ENCODE results near the gene TSPAN14.

The TSPAN14 gene

GRCh38 chr10:80410578-80411145 is 43.4 kb upstream of the TSPAN14 start:
- no peak overlapping the region for H3K9ac ChIP-seq (ENCODE audit: insufficient read length)
- TF ChIP-seq FOXP2 (optimal IDR thresholded peaks at IDR 0.05; ENCODE audit: control extremely low read depth, extremely low read length, insufficient read depth) (no peak), POLR2AphosphoS5 (IDR thresholded peaks at IDR 0.05; ENCODE audit: borderline replicate concordance, low read depth, low read length) (no peak), EZH2 (IDR thresholded peaks at IDR 0.05) (no peak)
- no peaks in the 10 kb centered on the region for H3K36me3 ChIP-seq (ENCODE audit: insufficient read depth, low read length)
- DNase-seq (ENCODE audit: low read depth, low spot score): no peak
- peak overlapping the region; percentile 16; the same call in 1 of the 2 replicates for H3K27ac ChIP-seq
- H3K4me3 ChIP-seq: peak overlapping the region; percentile 81
- no peaks in the 10 kb centered on the region for H3K9me3 ChIP-seq (ENCODE audit: low read depth, low read length)

GRCh38 chr10:80411267-80411668 is 42.8 kb upstream of the TSPAN14 start:
- no peaks in the 10 kb centered on the region for H3K9me3 ChIP-seq (ENCODE audit: low read depth, low read length)
- no peak for DNase-seq (ENCODE audit: low read depth, low spot score)
- H3K36me3 ChIP-seq (ENCODE audit: insufficient read depth, low read length): no peaks in the 10 kb centered on the region

GRCh38 chr10:80411681-80412220 is 42.4 kb upstream of the TSPAN14 start:
- no peak for DNase-seq (ENCODE audit: low read depth, low spot score)
- H3K9me3 ChIP-seq (ENCODE audit: low read depth, low read length): no peaks in the 10 kb centered on the region
- no peak overlapping the region for H3K4me3 ChIP-seq
- no peak overlapping the region for H3K9ac ChIP-seq (ENCODE audit: insufficient read length)
- H3K36me3 ChIP-seq (ENCODE audit: insufficient read depth, low read length): no peaks in the 10 kb centered on the region
- no peak overlapping the region for H3K27ac ChIP-seq
- no peak for TF ChIP-seq POLR2AphosphoS5 (IDR thresholded peaks at IDR 0.05; ENCODE audit: borderline replicate concordance, low read depth, low read length)
- no peak for TF ChIP-seq EZH2 (IDR thresholded peaks at IDR 0.05)
- no peak for TF ChIP-seq FOXP2 (optimal IDR thresholded peaks at IDR 0.05; ENCODE audit: control extremely low read depth, extremely low read length, insufficient read depth)

More at GRCh38 chr10:80411267-80411668, 42.8 kb upstream of the TSPAN14 start:
- Histone ChIP-seq H3K27ac (no peak overlapping the region), H3K9ac (ENCODE audit: insufficient read length) (no peak overlapping the region), H3K4me3 (no peak overlapping the region)
- TF ChIP-seq POLR2AphosphoS5 (IDR thresholded peaks at IDR 0.05; ENCODE audit: borderline replicate concordance, low read depth, low read length) (no peak), FOXP2 (optimal IDR thresholded peaks at IDR 0.05; ENCODE audit: control extremely low read depth, extremely low read length, insufficient read depth) (no peak), EZH2 (IDR thresholded peaks at IDR 0.05) (no peak)

- TF ChIP-seq POLR2AphosphoS5 (IDR thresholded peaks at IDR 0.05; ENCODE audit: borderline replicate concordance, low read depth, low read length) (no peak), EZH2 (IDR thresholded peaks at IDR 0.05) (no peak), FOXP2 (optimal IDR thresholded peaks at IDR 0.05; ENCODE audit: control extremely low read depth, extremely low read length, insufficient read depth) (no peak)
- no peak overlapping the region for H3K27ac ChIP-seq
- no peaks in the 10 kb centered on the region for H3K9me3 ChIP-seq (ENCODE audit: low read depth, low read length)
- no peak overlapping the region for H3K4me3 ChIP-seq
- DNase-seq (ENCODE audit: low read depth, low spot score): no peak
- no peak overlapping the region for H3K9ac ChIP-seq (ENCODE audit: insufficient read length)
- H3K36me3 ChIP-seq (ENCODE audit: insufficient read depth, low read length): no peaks in the 10 kb centered on the region
Measured at GRCh38 chr10:80412486-80412885, 41.6 kb upstream of the TSPAN14 start.

GRCh38 chr10:80413271-80413996 is 40.7 kb upstream of the TSPAN14 start:
- H3K36me3 ChIP-seq (ENCODE audit: insufficient read depth, low read length): no peaks in the 10 kb centered on the region
- peak overlapping the region; percentile 70; the same call in 1 of the 2 replicates for H3K27ac ChIP-seq

GRCh38 chr10:80414142-80414895 is 39.8 kb upstream of the TSPAN14 start:
- no peaks in the 10 kb centered on the region for H3K36me3 ChIP-seq (ENCODE audit: insufficient read depth, low read length)
- peak overlapping the region; percentile 19; the same call in 1 of the 2 replicates for H3K27ac ChIP-seq
- H3K4me3 ChIP-seq: no peak overlapping the region
- no peak for DNase-seq (ENCODE audit: low read depth, low spot score)
- H3K9me3 ChIP-seq (ENCODE audit: low read depth, low read length): no peaks in the 10 kb centered on the region
- H3K9ac ChIP-seq (ENCODE audit: insufficient read length): no peak overlapping the region
- TF ChIP-seq POLR2AphosphoS5 (IDR thresholded peaks at IDR 0.05; ENCODE audit: borderline replicate concordance, low read depth, low read length) (no peak), FOXP2 (optimal IDR thresholded peaks at IDR 0.05; ENCODE audit: control extremely low read depth, extremely low read length, insufficient read depth) (no peak), EZH2 (IDR thresholded peaks at IDR 0.05) (no peak)

More at GRCh38 chr10:80413271-80413996, 40.7 kb upstream of the TSPAN14 start:
- Histone ChIP-seq H3K9ac (ENCODE audit: insufficient read length) (no peak overlapping the region), H3K9me3 (ENCODE audit: low read depth, low read length) (no peaks in the 10 kb centered on the region), H3K4me3 (peak overlapping the region; percentile 38; the same call in 1 of the 2 replicates)
- peak; percentile 6 for DNase-seq (ENCODE audit: low read depth, low spot score)
- TF ChIP-seq POLR2AphosphoS5 (IDR thresholded peaks at IDR 0.05; ENCODE audit: borderline replicate concordance, low read depth, low read length) (no peak), FOXP2 (optimal IDR thresholded peaks at IDR 0.05; ENCODE audit: control extremely low read depth, extremely low read length, insufficient read depth) (no peak), EZH2 (IDR thresholded peaks at IDR 0.05) (no peak)

DNA sequence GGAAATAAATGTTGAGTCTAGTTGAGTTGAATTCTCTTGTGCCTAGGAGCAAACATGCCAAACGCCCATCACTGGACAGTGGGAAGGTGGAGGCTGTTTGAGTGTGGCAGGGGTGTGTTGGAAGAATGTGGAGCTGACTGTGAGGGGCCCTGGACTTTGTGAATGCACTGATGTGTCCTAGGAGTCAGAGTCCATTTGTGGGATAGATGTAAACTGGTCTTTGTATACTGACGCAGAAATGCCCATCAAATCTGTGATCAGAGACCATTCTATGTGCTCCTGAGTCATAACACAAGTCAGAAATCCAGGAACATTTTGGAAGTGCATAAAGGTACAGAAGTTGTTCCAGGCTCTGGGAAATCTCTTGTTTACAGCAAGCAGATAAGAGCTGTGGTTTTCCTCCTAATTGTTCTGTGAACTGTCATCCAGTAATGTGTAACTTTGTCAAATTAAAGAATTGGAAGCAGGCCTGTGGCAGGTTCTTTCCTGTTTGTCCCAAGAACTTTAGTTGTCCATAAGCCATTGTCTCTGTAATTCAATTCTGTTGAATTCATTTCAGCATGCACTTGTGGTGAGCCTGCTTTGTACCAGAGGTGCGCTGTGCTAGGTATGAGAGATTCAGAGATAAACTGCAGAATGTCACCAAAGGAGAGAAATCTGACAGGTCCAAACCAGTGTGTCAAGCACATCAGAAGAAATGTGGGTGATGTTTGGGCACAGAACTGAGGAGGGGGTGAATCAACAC is 38.2 kb upstream of the TSPAN14 start:
- H3K36me3 ChIP-seq (ENCODE audit: insufficient read depth, low read length): peaks cover under 1% of the 10 kb centered on the region; the same call in 1 of the 2 replicates
- no peak overlapping the region for H3K27ac ChIP-seq
- no peak overlapping the region for H3K9ac ChIP-seq (ENCODE audit: insufficient read length)
- H3K9me3 ChIP-seq (ENCODE audit: low read depth, low read length): no peaks in the 10 kb centered on the region
- TF ChIP-seq EZH2 (IDR thresholded peaks at IDR 0.05): no peak
- no peak for TF ChIP-seq POLR2AphosphoS5 (IDR thresholded peaks at IDR 0.05; ENCODE audit: borderline replicate concordance, low read depth, low read length)
- no peak for TF ChIP-seq FOXP2 (optimal IDR thresholded peaks at IDR 0.05; ENCODE audit: control extremely low read depth, extremely low read length, insufficient read depth)
- H3K4me3 ChIP-seq: no peak overlapping the region
- DNase-seq (ENCODE audit: low read depth, low spot score): no peak

All from SK-N-MC (cell line).